OCI-LY7 (cell line): Measurements from ENCODE around the gene DCAF8L2. TPM values are rescaled to one million over a fixed set of nuclear protein-coding genes. Genes with fewer than 3 reads are reported as not detected.
"Not testable (repeated sequence)": the region's sequence is repeated elsewhere in the genome, so short reads cannot be mapped to it uniquely, and the experiment has no call there.

Source experiments
- BruUV-seq: library from RNA; stranded (reverse); fragments of 400-500 nt; replicated peaks from 2 replicates; lab custom pipeline; 2021; lab: Mats Ljungman, UMichigan
- CTCF ChIA-PET: fragments of 300-600 bp; sonication (Branson Sonifier 250); formaldehyde crosslinking; loops from one replicate; lab custom pipeline; 2022; ENCODE audit warnings: antibody characterized with exemption; ENCODE audit not compliant: unreplicated experiment; lab: Charles Lee
- POLR2A ChIA-PET: fragments of 300-600 bp; sonication (Branson Sonifier 250); formaldehyde crosslinking; loops from one replicate; lab custom pipeline; 2022; ENCODE audit warnings: antibody characterized with exemption; lab: Charles Lee
- DNase-seq: peaks from one replicate; pipeline ENCODE4 v3.0.0-alpha.2; 2015; ENCODE audit warnings: low spot score
- H2AFZ ChIP-seq: fragments of 200-600 bp; sonication (generic), shearing (Covaris generic); 2 replicates; pipeline ENCODE4 v1.6.1; 2014; ENCODE audit warnings: mild to moderate bottlenecking, antibody characterized with exemption, low read length, moderate library complexity
- H3K27ac ChIP-seq: fragments of 200-600 bp; sonication (generic); 2 replicates; pipeline ENCODE4 v1.5.1; 2014; ENCODE audit warnings: mixed run types, low read depth, mild to moderate bottlenecking, moderate library complexity, low read length, inconsistent platforms; ENCODE audit not compliant: poor library complexity, severe bottlenecking
- H3K36me3 ChIP-seq: fragments of 200-600 bp; sonication (generic); 2 replicates; pipeline ENCODE4 v1.6.1; 2014; ENCODE audit warnings: mild to moderate bottlenecking, antibody characterized with exemption, low read length, moderate library complexity, mixed read lengths; ENCODE audit not compliant: insufficient read depth
- H3K4me1 ChIP-seq: fragments of 200-600 bp; sonication (generic); 2 replicates; pipeline ENCODE4 v1.5.1; 2014; ENCODE audit warnings: mild to moderate bottlenecking, low read length; ENCODE audit not compliant: insufficient read depth, poor library complexity, severe bottlenecking
- H3K4me2 ChIP-seq: fragments of 200-600 bp; sonication (generic); 2 replicates; pipeline ENCODE4 v1.6.1; 2014; ENCODE audit warnings: mild to moderate bottlenecking, low read length
- H3K4me3 ChIP-seq: fragments of 200-600 bp; sonication (generic); 2 replicates; pipeline ENCODE4 v1.5.1; 2014; ENCODE audit warnings: mild to moderate bottlenecking, low read depth, low read length; ENCODE audit not compliant: poor library complexity, severe bottlenecking
- H3K79me2 ChIP-seq: fragments of 200-600 bp; sonication (generic); 2 replicates; pipeline ENCODE4 v1.6.1; 2016; ENCODE audit warnings: low read depth, mild to moderate bottlenecking, low read length, moderate library complexity, mixed read lengths; ENCODE audit not compliant: insufficient read depth
- H3K9me2 ChIP-seq: fragments of 200-600 bp; sonication (generic); 2 replicates; pipeline ENCODE4 v1.6.1; 2016; ENCODE audit warnings: mild to moderate bottlenecking, low read length, mixed read lengths; ENCODE audit not compliant: insufficient read depth
- H3K9me3 ChIP-seq: fragments of 200-600 bp; sonication (generic); 2 replicates; pipeline ENCODE4 v1.6.1; 2014; ENCODE audit warnings: mild to moderate bottlenecking, mixed run types, low read length, mixed read lengths
- H4K20me1 ChIP-seq: fragments of 200-600 bp; sonication (generic); 2 replicates; pipeline ENCODE4 v1.6.1; 2014; ENCODE audit warnings: mild to moderate bottlenecking, antibody characterized with exemption, low read length, moderate library complexity, mixed read lengths; ENCODE audit not compliant: insufficient read depth
- EZH2phosphoT487 ChIP-seq: fragments of 200-600 bp; sonication (generic); IDR thresholded peaks from 2 replicates; pipeline ENCODE4 v1.6.1; 2018; ENCODE audit warnings: low read depth, borderline replicate concordance, mild to moderate bottlenecking, mixed run types, antibody characterized with exemption, low read length, moderate library complexity, mixed read lengths
- intact Hi-C: fragments of 100-400 bp; cut with micrococcal nuclease; formaldehyde crosslinking; loops from one replicate; pipeline ENCODE4 v1.10.0; 2022; ENCODE audit not compliant: unreplicated experiment
- total RNA-seq, 2 experiments: library from RNA; depleted of rRNA in 1 of 2; stranded (reverse); fragments of >200 nt in 1 of 2; shearing (Covaris generic) in 1 of 2; gene quantifications; 2 replicates each; pipeline ENCODE4 v1.2.3, GENCODE V29; 2014 to 2022
- TF ChIP-seq, protein P1 (sequence below): fragments of 200-600 bp; sonication (generic); conservative IDR thresholded peaks from 2 replicates; pipeline ENCODE4 v1.5.1; 2014; ENCODE audit warnings: mild to moderate bottlenecking, antibody characterized with exemption, low read length, moderate library complexity, mixed read lengths

DCAF8L2 gene
- total RNA-seq, 2 experiments from 2014 or later = not detected

DNA sequence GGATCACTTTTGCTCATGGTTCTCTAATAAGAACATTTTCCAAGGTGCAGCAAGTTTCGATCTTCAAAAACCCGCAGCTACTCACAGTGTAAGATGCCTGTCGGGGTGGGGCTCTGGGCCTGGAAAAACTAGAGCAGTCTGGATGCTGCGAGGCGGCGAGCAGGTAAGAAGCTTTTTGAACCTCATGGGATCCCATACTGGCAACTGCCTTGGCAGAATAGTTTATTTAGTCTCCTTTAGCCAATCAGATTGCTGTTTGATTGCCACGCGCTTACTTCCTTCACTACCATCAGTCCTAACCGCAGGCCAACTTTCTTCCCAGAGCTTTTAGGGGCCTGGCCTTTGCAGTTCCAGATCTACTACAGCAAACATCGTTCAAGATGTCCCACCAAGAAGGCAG, 156.4 kb downstream of the DCAF8L2 start:
- Histone ChIP-seq H3K79me2 (no peaks in the 10 kb centered on the region), H3K27ac (no peak overlapping the region), H3K4me1 (no peaks in the 10 kb centered on the region), H3K4me3 (no peak overlapping the region), H3K9me2 (no peaks in the 10 kb centered on the region), H3K4me2 (no peak overlapping the region), H2AFZ (no peak overlapping the region), H4K20me1 (no peaks in the 10 kb centered on the region), H3K9me3 (no peaks in the 10 kb centered on the region), H3K36me3 (no peaks in the 10 kb centered on the region)
- intact Hi-C loops = no loop called here
- TF ChIP-seq EZH2phosphoT487 = no peak
- CTCF ChIA-PET = no interaction called here
- DNase-seq = no peak
- POLR2A ChIA-PET = no interaction called here
- no TSS peak for BruUV-seq

DNA sequence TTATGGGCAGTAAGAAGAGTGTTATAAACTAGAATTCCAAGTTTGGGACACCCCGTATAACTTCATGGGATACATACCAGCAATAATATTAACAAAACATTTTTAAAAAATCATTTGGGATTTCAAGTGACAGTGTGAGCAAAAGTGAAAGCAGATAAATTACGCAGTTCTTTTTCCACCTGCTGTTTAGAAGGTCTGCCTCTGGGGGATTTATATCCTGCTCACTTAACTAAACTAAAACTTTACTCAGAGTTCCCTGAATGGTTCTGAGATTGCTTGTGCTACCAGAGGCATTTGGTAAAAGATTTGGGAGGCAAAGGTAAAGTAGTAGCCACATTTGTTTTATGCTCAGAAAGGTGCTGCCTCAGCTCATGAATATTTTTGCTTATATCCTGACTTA, 160.2 kb downstream of the DCAF8L2 start:
- H3K27ac ChIP-seq, CTCF ChIA-PET, H3K4me3 ChIP-seq, POLR2A ChIA-PET, H4K20me1 ChIP-seq, DNase-seq, intact Hi-C loops, H3K79me2 ChIP-seq, H3K36me3 ChIP-seq, H2AFZ ChIP-seq, BruUV-seq, H3K9me3 ChIP-seq, H3K4me1 ChIP-seq, H3K4me2 ChIP-seq, H3K9me2 ChIP-seq: not testable (repeated sequence)

DNA sequence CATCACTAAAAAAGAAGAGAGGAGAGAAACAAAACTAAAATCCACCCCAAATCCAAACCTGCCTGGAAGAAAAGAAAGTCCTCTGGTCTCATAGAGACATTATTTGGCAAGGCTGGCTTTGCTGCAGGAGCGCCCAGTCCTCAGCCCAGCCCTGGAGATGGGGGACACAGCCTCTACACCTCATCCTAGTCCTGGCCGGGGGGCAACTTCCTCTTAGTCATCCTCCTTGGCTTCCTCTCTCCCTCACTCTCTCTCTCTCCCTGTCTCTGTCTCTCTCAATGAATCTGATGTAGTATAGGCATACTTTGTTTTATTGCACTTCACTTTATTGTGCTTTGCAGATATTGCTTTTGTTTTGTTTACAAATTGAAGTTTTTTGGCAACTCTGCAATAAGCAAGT, 161.8 kb downstream of the DCAF8L2 start:
- no peak for DNase-seq
- Histone ChIP-seq H3K9me3 (no peaks in the 10 kb centered on the region), H3K4me1 (no peaks in the 10 kb centered on the region), H4K20me1 (no peaks in the 10 kb centered on the region), H3K4me2 (no peak overlapping the region), H3K36me3 (no peaks in the 10 kb centered on the region), H3K9me2 (no peaks in the 10 kb centered on the region), H3K79me2 (no peaks in the 10 kb centered on the region), H2AFZ (no peak overlapping the region), H3K4me3 (no peak overlapping the region), H3K27ac (no peak overlapping the region)
- TF ChIP-seq, protein P1, sequence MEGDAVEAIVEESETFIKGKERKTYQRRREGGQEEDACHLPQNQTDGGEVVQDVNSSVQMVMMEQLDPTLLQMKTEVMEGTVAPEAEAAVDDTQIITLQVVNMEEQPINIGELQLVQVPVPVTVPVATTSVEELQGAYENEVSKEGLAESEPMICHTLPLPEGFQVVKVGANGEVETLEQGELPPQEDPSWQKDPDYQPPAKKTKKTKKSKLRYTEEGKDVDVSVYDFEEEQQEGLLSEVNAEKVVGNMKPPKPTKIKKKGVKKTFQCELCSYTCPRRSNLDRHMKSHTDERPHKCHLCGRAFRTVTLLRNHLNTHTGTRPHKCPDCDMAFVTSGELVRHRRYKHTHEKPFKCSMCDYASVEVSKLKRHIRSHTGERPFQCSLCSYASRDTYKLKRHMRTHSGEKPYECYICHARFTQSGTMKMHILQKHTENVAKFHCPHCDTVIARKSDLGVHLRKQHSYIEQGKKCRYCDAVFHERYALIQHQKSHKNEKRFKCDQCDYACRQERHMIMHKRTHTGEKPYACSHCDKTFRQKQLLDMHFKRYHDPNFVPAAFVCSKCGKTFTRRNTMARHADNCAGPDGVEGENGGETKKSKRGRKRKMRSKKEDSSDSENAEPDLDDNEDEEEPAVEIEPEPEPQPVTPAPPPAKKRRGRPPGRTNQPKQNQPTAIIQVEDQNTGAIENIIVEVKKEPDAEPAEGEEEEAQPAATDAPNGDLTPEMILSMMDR = no peak
- no peak for TF ChIP-seq EZH2phosphoT487
- intact Hi-C loops = no loop called here
- ChIA-PET POLR2A (no interaction called here), CTCF (no interaction called here)
- BruUV-seq = no TSS peak

DNA sequence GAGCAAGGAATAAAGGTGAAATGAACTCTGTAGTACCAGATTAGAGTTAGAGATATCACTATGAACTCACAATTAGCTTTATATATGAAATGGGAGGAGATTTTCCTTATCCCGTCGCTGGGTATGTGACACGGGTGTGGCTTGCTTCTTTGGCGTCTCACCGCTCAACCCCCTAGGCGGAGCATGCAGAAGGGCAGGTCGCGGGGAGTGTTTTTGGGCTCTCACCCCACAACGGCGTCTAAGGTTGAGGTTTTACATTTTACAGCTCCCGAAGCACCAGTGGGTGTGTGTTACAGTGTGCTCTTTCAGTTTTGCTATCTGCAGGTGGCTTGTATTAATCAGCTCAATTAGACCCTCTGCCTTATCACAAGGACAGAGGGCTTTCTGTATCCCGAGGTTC, 175.6 kb downstream of the DCAF8L2 start:
- Histone ChIP-seq H3K27ac (no peak overlapping the region), H4K20me1 (no peaks in the 10 kb centered on the region), H3K4me1 (no peaks in the 10 kb centered on the region), H3K9me3 (no peaks in the 10 kb centered on the region), H3K79me2 (no peaks in the 10 kb centered on the region), H3K4me2 (no peak overlapping the region), H3K9me2 (no peaks in the 10 kb centered on the region), H2AFZ (no peak overlapping the region), H3K4me3 (no peak overlapping the region), H3K36me3 (no peaks in the 10 kb centered on the region)
- intact Hi-C loops = no loop called here
- no peak for DNase-seq
- CTCF ChIA-PET = no interaction called here
- TF ChIP-seq, protein P1 = no peak
- TF ChIP-seq EZH2phosphoT487 = no peak
- BruUV-seq = no TSS peak
- POLR2A ChIA-PET = no interaction called here
